GM18498 (cell line): ENCODE data around the gene LMO4.

Source experiments
- ATAC-seq: cut with Tn5 transposase; IDR thresholded peaks from one replicate; pipeline ENCODE4 v1.9.1; 2021; ENCODE audit warnings: mild to moderate bottlenecking, moderate library complexity; ENCODE audit not compliant: unreplicated experiment

The LMO4 gene

DNA sequence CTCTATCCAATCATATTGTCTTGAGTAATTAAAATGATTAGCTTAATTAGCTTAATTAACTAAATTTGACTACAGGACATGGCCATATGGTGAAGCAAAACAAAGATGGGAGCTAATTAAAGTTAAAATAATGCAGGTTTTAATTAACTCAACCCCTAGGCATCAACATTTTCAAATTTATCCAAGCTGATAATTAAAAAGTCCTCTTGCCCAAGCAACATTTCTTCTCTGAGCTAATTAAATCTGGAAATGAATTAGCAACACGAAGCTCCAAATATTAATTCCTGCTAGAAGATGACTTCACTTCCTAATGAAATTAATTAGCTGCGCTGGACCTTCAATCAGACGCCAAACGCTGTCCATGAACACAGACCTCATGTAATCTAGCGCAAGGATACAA is 27.9 kb downstream of the LMO4 start:
- ATAC-seq = no peak

DNA sequence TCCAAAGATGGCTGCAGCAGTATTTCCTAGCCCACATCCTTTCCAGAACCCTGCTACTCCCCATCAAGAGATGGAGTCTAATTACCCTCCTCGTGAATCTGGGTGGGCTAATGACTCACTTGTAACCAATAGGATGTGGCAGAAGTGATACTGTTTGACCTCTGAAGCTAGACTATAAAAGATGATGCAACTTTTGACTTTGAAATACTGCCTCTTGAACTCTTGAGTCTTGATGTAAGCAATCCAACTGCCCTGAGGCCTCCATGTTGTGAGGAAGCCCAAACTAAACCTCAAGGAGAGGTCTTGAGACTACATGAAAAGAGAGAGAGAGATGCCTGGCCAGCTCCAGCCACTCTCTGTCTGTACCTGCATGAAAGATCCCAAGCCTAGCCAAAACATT is 29.5 kb downstream of the LMO4 start:
- ATAC-seq = no peak

DNA sequence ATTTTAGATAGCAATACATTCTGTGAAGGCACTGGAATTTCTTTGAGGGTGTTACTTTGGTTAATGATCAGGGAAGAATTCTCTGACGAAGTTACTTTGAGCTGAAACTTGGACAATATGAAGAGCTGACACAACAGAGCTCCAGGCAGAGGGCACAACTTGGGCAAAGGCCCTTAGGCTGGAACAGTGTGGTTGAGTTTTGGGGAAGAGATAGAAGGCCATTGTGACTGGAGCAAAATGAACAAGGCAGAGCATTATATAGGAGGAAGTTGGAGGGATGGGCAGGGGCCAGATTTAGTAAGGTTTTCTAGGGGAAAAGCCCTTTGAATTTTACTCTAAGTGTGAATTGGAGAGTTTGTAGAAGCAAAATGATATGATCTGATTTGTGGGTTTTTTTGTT is 30.9 kb downstream of the LMO4 start:
- no peak for ATAC-seq

DNA sequence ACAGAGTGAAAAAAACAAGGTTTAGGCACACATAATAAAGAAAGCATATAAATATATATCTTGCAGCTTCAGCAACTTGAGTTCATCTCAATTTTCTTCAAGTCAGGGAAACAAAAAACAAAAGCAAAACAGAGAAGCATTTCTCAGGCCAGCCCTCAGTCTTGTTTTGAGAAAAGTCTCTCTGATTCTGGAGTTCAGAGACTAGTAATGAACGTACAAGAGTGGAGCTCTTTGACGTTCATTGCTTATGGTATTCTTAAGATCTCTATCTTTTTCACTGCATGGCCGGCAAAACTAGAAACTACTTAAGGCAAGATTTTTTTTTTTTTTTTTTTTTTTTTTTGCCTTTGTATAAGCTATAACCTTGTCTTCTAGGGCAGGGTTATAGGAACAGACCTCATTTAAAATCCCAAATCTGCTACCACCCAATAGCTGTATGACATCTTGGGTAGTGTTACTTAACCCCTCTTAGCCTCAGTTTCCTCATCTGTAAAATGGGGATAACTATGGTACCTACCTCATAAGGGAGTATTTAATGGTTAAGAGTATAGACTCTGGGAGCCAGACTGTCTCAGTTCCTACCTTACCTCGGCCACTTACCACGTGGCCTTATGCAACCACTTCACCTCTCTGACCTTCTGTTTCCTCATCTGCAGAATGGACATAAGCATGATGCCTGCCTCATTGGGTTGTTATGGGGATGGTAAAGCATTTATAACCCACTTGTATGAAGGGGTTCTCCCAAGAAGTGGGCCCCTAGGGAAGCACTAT is 33.6 kb downstream of the LMO4 start:
- ATAC-seq = peak; percentile 57

DNA sequence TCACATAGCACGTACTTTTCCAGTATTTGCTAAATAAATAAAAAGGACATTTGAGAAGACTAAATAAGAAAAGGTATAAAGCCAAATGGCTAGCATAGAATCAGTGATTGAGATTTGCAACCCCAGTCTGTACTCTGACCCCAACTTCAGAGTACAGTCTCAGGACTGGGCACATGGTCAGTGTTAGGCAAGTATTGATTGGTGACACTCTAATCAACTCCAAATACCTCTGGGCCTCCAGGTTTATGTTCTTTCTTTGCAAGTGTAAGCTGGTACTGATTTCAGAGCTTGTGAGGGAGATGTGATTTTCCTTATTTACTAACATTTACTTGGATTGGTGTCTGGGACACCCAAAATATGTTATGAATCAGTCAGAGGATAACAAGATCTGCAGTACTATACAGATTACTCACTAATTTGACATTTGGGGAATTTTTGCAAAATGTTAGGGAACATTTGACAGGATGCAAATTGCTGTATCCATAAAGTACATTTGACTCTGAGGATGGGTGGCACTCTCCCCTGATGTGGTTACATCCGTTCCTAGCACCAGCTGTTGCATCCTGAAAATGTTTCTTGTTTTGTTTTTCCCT is 34.2 kb downstream of the LMO4 start:
- ATAC-seq = no peak

DNA sequence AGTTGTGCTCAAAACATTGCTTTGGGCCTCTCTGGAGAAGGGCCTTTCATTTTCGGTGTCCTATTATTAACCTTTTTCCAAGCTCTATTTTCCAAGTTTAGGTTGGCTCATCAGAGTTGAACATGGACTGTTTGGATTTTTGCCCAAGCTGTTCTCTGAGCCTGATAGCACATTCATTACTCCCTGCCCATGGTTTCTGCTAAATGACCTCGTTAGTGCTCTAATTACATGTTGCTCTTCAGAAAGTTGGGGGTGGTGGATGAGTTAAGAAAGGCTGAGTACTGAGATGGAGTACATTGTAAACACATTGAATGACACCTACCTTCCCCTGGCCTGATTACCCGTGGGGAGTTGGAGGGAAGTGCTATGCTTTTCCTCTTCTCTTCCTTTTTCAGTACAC is 38.9 kb downstream of the LMO4 start:
- no peak for ATAC-seq

DNA sequence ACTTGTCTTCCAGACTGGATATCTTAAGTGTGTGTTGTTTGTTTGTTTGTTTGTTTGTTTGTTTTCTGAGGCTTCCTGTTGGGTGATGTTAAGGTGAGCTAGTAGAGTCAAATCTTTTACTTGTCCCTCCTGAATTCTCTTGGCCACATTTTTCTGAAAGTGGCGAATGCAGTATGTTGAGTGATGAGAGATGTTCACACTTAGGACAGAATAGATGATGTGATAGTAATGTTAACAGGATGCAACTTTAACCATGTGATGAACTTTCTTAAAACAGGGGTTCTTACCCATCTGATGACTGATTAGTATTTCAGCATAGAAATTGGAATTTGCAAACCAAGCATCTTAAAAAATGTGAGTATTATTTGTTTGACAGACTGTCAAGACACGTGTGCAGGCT is 40.2 kb downstream of the LMO4 start:
- ATAC-seq = no peak

DNA sequence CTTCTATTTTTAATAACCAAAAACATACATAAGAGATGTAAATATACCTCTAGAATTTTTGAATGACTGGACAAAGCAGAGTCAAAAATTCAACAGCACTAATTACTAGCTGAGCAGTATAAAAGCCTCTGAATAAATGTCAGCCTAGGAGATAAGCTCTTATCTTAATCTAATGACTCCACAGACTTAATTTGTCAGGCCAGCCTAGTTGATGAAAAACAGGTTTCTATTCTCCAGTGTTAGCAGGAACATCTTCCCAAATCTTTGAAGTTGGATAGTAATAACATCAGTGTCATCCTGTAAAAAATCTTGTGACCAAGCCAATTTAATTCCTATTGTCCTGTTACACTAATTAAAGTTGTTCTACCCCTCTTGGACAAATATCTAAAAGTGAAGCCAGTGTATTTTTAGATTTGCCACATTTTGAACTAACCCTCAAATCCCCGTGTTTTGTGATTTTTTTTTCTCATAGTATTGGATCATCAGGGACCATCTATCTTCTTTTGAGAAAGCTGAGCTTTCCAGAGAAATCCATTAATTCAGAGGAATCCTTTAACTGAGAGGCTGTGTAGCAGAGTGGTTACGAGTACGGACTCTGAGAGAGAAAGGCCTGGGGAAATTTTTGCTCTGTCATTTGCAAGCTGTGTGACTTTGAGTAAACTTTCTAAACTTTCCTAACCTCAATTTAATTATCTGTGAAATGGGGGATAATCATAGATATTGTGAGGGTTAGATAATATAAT is 41.2 kb downstream of the LMO4 start:
- ATAC-seq = no peak

DNA sequence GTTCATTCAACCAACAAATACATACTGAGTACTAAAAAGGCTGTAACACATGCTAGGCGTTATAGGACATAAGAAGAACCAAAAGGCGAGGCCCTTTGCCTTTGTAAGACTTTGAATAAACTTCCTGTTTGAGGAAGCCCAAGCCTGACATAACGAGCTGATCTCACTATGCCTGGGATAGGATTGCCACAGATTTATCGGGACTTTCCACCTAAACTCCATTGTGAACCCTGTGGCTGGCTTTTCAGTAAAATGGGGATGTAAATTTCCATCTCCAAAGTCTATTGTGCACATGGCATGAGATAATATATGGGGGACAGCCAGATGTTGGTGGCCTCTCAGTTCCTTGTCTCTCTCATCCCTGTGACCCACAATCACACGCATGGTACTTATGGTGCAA is 41.9 kb downstream of the LMO4 start:
- ATAC-seq = no peak

DNA sequence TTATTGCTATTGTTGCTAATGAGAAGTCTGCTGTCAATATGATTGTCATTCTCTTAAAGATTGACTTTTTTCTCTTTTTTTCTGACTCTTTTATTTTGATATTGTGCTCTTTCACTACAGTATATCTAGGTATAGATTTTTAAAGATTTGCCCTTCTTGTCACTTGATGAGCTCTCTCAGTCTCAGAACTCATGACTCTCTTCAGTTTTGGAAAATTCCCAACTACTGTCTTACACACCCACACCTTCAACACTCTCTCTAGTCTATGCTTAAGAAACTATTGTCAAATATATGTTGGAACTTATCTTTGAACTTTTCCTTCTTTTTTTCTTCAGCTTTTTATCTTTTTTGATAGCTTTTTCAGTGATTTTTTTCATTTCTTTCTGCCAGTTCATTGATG is 50.6 kb downstream of the LMO4 start:
- no peak for ATAC-seq

DNA sequence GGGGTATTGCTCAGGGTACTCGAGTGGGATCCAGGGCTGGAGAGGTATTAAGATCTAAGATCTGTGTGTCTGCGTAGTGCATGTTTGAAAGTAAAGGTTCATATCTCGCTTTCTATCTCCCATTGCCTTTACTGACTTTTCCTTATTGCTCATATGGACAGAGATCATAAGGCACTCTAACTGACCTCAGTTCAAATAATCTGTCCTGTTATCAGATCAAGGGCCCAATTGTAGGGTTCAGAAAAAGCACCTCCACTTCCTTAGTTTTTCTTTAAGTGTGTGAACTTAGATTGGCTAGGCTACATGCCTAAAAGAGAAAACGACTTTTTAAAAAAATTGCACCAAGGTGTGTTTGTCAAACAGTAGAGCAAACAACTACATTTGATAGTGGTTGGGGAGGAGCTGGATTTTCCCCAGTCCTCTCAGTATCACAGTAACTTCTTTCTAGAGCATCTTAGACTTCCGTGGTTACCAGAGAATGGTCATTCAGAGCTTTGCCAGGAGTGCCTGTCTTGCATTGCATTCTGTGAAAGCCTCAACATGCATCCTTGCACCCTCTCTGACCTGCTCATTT is 57.6 kb downstream of the LMO4 start:
- ATAC-seq = no peak

DNA sequence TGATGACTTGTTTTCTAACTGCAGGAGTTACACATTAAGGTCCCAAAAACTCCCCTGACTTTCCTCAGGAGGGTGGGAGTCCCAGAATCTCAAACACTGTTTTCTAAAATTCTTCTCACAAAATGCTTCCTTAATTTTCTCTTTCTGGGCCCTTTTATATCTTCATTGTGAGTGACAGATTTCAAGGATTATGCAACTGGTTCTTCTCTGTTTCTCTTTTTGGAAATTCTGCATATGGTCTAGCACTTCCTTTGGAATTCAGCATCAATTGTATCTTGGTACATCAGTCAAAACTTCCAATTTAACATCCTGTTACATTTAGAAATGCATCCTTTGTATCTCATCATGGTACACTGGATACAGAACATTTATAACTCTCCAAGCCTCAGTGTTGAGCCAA is 59.7 kb downstream of the LMO4 start:
- ATAC-seq = no peak

DNA sequence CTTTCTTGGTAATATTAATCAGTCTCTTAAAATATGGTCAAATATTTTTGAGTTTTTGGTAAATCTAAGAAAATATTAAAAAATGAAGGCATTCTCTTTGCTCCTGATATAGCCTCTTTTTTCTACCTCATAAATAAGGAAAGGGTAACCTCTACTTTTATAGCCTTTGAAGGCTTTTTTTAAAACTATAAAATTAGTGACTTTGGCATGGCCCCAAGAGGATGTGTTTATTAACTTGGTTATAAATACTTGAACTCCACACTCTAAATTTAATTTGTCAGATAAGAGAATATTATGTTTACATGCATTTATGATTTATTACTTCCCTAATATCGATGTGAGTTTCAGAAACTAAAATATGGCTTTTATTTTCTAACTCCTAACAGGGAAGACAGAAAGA is 60.3 kb downstream of the LMO4 start:
- no peak for ATAC-seq

DNA sequence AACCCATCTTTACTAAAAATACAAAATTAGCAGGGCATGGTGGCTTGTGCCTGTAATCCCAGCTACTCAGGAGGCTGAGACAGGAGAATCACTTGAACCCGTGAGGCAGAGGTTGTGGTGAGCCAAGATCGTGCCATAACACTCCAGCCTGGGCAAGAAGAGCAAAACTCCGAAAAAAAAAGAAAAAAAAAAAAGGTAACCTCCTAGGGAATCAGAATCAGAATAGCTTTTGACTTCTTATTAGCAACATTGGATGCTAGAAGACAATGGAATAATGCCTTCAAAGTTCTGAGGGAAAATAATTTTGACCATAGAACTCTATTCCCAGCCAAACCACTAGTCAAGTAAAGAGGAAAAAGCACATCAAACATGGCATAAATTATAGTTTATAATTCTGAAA is 60.9 kb downstream of the LMO4 start:
- ATAC-seq = no peak

DNA sequence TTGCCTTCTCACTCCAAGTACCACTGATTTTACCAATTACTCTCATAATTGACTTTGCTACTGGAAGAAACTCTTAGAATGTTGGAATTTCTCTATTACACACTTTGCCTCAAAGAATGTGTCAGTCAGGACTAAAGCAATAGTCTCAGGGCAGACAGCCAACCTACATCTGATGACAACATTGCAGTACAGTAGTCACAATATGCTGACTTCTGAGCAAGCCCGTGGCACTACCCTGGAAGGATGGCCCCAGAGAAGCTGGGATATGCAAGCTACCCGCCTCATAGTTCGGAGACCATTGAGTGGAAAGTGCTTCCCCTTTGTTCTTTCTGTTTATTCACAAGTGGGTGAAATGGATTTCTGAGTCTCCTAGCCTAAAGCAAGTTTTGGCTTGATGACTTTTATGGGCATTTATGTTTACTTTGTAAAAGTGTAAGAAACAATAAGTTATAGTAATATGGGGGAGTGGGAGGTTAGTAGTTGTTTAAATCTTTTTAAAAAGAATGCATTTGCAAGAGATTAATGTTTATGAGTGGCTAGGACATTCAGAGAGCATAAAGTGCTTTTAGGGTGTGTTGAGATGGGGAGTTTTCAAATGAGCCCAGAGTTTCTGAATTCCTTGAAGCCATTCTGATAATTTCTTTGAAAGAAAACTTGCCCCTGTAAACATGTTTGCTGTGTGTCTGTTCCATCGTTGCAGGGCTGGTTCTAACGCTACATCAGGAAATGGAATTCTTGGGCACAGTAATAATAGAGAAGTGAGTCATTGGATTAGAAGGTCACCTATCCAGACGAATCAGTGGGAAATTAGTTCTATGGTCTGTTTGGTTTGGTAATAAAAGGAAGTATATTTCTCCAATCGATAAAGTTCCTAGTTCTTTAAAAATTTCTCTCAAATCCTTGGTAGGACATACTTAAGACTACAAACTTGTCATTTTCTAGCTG is 63.8 kb downstream of the LMO4 start:
- ATAC-seq = no peak

DNA sequence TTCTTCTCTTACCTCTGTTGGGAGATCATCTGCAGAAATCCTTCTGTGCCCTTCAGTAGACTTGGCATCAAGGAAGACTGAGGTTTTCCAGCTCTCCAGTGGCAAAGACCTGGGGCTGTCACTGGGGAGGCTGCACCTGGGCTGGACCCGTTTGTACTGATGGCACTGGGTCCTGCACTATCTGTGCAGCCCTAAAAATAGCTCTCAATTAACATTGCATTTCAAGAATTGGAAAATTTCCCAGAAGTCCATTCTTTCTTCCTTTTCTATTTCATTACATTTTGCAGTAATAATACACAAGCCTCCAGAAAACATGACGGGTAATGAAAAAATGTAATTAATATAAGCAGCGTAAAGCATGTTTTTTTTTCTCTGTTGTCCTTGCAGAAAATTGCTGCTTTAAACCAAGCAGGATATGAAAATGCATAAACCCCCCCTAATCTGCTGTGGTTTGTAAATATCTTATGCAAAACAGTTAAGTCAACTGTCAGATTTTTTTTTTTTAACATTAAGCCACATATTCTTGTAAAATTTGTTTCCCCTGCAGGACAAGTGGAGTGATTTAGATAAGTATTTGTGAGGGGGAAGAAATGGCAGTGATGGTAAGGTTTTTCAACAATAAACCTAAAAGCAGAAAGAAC is 64.9 kb downstream of the LMO4 start:
- no peak for ATAC-seq

DNA sequence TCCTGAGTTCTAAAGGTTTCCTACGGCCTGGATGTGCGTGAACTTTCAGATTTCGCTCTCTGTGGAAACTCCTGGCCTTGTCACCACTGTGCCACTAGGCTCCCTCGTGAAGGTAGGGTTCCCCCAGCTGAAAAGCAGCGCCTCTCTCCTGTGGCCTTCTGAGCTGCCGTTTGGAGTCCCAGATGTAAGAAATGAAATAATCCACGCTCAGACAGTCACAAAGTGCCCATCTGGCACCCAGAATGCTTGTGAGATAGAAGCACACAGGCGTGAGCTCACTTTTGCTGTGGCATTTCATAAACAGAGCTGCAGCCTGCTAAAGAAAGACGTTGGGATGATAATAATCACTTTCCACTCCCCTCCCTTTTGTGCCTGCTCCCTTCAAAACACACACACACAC is 65.8 kb downstream of the LMO4 start:
- no peak for ATAC-seq

DNA sequence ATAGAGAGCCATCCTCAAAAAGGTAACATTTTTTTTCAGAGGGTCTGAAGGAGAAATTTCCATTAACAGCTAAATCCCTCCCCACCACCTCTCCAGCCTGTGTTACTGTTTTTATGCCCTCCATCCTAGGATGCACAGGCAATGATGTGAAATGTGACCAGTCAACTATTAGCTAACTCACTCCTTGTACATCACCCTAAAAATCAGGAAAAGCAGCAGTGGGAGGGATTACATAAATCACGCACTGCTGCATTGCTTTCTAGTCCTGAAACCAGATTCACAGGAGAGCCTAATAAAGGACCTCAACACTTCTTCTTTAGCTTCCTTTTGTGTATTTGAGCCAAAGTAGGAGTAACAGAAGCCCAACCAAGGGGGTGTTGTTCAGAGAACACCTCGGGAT is 66.3 kb downstream of the LMO4 start:
- no peak for ATAC-seq
